ENCODE data around the gene DGKI.

DGKI gene

DNA sequence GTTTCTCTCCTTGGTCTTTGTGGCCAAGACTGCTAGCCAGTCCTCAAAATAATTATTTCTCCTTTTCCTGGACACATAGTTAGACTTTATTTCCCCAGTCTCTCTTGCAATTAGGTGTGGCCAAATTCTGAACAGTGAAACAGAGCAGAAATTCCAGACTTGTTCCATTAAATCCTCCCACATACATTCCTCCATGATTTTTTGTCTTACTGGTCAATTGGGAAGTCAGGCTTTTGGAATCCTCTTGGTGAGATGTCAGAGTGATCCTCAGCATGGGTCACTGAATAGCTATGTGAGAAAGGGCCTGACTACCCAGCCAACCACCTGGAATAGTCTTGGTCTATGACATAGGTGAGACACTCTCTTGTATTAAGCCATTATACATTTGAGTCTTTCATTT is 164.2 kb downstream of the DGKI start:
- DNase-seq, result no peak

DNA sequence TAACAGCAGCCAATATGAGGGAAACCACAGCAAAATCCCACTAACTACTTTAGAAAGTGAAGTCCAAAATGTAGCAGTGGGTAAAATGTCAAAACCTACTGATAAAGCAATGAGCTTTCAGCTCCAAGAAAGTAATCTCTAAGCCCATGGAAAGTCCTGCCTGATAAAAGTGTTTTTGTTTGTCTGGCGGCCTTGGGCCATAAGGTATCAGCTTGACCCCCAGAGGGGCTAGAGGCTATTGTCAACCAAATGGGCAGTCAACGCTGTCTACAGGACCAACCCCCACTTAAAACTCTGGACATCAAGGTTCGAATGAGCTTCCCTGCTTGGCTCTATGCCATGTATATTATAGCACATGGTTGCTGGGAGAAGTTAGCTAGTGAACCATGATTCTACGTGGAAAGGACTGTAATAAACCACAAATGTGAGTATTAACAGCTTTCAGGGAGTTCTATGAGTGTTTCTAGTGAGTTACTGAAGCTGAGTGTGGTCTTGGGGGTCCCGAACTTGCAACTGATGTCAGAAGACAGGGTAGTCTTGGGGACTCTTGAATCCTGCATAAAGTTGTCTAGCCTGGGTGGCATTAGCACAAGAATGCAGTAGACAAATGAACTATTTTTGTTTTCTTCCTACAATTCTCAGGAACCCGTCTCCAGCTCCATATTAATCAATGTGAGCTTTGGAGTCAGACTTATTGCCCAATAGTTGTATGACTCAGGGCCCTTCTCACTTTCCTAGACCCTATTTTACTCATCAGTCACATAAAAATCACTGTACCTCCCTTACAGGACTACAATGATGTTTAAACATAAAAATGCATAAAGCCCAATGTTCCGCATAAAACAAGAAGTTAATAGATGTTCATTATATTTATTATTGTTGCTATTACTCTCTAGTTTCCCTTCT is 164.9 kb downstream of the DGKI start:
- no peak for DNase-seq

DNA sequence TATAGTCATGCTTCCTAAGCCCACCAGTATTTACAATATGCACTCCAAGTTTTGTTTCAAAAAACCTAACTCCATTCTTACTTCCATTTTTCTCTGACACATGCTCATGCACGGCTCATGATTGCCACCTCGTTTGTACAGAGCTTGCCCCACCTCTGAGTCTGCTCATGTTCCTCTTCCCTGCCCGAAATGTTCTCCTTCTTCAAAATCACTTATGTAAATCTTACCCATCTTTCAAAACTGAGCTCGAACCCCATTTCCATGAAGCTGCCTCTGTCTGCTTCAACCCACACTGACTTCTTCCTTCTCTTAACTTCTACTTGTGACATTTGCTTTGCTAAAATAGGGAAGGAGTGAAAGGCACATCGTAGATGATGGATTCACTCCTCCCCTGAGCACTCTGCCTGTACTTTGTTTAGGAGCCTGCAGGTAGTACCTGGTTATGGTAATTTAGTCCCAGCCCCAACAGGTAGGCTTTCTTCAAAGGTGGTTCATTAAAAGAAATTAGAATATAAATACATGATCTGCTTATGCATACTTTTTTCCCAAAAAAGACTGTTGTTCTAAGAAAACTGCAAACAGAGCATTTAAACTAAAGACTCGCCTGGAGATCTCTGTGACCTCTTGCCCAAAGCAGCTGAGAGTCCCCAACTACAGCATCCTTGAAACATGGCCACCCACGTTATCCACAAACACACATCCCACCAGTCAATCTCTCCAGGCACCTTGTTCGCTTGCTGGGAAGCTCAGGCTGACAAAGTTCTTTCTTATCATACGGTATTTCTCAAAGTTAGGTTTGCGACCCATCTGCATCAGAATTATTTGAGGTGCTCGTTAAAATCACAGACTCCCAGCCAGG is 172.0 kb downstream of the DGKI start:
- DNase-seq, result no peak

DNA sequence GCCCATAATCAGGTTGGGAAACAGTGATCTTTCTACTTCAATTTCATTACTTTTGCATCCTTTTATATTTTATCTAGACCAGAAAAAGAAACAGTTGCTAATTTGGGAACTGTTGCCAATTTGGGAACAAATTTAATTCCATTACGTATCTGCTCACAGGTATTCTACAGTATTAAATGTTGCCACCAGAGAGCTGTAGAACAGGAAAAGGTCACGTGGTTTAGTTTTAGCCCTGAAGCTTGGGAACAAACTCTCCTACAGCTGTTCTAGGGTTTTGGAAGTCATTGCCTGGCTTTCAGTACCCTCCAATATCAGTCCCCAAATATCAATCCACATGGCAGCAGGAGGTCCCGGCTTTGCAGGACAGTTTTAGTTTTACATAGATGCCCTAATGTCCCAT is 172.7 kb downstream of the DGKI start:
- no peak for DNase-seq

DNA sequence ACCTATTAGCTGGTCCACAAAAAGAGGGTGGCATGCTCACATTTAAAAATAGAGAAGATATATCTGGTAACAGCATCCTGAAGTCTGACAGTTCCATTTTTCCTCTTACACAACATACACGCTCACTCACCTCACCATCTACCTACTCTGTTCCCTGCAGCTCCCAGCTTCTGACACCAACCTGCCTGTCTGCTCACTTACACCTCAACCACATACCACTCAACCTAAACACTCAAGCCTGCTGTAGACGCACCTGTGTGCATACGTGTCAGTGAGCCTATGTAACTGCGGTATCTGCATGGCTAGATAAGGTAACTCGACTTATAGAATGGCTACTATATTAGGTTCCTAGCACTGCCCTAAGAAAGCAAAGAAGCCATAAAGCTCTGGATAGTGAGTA is 174.9 kb downstream of the DGKI start:
- no peak for DNase-seq

DNA sequence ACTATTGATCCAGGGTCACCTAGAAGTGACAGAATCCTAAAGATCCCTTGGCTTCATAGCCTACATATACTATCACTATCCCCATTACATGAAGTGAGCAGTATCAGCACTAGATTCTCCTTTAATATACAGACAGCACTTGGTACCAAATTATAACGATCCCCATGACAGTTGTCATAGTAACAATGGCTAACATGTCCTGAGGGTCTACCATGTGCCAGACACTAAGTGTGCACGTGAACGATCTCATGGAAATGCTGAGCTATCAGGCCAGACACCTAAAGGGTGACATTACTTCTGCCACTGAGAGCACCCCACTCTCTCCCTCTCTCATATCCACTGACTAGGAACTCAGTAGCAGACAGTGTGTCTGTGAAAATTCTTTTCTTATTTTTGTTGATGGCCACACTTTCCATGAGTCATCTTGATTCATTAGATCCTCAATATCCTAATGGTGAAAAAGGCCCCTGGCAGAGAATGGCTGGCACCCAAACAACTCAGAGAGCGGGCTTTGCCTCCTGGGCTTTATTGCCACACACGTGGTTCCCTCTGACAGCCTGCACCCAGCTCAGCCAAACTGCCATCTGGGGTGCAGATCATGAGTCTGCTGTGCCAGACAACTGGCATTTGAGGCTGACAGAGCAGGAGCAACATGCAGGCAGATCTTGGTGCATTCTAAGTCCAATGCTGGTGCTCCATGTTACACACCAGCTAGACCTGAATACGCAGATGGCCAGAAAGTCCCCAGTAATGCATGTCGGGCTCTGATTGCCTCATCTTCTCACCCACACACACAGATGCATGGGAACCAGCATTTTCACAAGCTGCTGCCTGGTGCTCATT is 176.3 kb downstream of the DGKI start:
- no peak for DNase-seq

DNA sequence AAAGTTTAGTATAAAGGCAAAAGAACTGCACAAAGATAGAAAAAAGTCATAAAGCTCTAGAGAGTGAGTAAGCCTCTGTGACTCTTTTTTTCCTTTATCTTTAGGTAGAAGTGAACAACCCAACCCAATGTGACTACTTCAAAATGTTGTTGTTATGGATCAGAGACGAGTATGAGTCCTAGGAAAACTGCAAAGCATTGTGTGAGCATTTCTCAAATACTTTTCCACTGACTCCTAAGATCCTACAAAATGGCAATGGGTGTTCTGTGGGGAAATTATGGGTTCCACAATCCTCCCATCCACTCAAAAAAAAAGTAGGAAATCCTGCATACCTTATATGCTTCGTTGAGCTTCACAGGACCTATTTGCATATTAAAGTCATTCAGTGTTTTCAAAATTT is 177.1 kb downstream of the DGKI start:
- DNase-seq, result no peak

DNA sequence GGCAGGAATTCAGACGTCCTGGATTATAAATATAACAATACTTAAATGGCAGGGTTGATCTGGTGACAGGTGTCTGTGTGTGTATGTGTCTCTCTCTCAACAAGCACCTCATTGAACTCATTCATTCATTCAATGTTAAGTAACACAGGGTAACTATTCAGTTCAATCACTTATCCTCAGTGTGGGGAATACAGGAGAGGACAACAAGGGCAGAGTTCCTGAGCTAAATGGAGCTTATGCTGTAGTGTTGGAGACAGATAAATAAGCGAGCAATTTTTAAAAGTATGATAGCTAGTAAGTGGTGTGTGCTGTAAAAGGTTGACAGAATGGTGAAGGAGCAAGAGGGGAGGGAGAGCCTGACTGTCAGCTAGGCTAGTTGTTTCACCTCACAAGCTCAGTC is 178.4 kb downstream of the DGKI start:
- DNase-seq, result no peak

DNA sequence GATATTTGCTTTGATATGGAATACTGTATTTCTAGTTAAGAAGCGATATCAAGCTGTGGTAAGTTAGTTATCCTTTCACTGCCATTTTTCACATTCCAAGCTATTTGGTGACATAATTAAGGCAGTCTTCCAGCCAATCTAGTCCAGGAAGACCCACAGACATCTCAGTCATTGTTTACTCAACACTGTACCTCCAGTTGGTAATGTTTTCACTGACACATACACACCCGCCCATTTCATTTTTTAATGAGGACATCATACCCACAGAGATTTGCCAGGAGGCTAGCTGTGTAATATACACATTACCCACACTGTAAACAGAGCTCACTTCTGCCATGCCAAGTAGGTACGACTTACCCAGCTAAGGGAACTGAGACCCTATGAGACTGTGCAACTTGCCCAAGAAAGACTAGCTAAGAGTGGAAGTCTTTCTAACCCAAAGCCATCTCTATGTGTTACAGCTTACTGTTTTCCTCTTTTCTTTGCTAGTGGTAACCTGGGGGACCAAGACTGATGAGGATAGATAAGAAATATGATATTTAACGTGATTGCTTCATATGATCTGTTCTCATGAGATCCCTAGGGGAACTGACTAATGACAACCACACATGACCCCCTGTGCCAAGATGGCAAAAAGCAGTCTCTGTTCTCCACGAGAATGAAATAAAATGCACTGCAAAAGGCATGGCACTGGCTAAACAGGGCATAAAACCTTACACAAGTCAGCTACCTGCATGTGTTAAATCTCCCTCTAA is 179.0 kb downstream of the DGKI start:
- DNase-seq, result no peak

DNA sequence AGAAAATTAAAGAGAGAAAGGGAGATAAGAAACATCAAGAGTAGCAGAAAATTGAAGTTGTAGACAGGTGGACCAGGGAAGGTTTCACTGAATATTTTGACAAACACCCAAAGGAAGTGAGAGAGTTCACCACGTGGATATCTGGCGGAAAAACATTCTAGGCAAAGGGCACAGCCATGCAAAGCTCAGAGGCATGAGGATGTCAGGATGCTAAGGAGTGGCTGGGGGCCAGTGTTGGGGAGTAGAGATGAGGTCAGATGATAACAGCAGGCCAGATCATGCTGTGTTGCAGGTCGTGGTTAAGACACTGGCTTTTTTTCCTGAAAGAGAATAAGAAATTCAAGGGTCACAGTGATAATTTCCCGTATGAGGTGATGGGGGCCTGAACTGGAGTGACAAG is 181.9 kb downstream of the DGKI start:
- no peak for DNase-seq

DNA sequence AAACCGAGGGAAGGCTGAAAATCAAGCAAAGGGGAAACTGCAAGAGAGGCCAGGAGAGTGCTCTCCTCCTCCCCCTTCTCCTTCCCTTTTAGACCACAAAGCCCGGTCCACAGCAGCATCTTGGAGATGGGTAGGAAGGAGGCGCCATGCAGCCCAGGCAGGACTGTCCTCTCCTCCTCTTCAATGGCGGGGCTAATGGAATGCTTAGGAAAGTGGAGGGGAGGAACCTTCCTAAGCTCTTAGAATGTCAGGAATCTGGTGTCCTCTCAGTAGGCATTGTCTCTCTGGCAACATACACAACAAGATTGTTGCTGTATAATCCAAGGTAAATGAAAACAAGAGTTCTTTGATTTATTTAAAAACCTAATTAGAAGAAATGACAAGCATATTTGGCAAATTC is 185.1 kb downstream of the DGKI start:
- DNase-seq, result no peak

DNA sequence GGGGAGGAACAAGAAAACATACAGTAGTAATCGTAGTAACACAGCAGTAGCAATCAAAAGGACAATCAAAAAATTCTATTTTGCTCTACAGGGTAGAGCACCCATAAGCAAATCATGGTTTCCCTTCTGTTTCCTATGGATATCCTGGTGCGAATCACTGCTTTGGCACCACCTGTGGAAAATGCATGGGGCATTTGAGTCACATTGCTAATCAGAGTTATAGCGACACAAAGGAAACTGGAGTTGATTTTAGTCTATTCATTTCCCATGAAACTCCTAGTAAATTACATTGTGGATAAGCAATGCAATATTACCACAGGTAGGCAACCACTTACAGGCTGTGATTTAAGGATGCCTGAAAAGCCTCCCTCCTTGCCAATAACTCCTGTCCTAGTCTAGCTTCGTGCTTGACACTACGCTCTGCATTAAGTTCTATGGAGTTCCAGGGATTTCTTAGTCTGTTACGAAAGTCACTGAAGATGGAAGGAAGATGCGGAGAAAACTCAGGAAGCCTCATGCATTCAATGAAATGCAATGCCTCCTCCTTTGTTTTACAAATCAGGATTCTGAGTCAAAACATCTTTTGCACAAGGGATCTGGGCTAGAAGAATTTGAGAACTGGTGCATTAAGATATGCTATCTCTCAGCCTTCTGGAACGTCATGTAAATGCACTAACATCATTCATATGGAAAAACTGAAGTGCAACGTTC is 188.4 kb downstream of the DGKI start:
- DNase-seq, result no peak

DNA sequence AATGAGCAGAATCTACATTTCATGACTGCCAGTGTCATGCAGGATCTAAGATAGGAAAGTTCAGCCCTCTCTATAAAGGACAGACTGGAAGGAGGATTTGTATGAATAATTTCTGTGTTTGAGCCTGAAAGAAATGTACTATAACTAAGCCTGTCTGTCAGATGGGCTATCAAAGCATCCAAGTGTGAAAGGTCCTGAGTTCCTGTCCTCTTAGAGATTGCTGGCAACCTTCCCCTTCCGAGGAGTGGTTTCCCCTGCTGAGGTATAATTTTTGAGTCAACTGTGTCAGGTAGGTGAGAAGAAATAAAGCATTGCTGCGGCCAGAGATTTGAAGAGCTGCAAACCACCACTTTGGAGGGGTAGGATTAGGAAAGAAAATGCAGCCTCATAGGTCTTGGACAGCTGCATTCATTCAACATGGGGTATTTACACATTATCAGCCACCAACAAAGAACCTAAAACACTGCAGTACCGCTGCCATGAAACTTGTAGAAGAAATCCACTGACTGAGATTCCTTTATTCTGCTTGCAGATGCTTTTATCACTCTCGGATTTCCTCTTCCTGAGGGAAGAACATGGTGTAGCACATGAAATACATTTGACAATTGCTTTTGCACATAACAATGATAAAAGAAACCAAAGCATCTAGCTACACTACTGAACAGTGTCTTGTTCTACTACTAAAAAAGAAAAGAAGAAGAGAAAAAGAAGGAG is 189.1 kb downstream of the DGKI start:
- no peak for DNase-seq

DNA sequence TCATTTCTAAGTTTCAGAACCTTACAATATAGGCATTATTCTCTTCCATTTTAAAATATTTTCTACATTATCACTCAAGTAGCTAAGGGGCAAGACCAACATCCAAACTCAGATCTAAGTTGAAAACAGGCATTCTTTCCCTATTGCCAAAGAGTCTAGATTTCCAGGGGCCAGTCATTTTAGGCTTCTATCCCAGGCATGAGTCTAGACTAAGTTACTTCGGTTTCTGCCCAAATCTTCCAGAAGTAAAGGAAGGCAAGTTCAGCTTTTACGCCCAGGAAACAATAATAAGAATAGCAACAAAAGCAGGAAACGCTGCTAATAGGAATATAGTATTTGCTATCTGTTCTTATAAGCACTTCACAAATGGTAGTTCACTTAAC is 189.9 kb downstream of the DGKI start:
- DNase-seq, result no peak

DNA sequence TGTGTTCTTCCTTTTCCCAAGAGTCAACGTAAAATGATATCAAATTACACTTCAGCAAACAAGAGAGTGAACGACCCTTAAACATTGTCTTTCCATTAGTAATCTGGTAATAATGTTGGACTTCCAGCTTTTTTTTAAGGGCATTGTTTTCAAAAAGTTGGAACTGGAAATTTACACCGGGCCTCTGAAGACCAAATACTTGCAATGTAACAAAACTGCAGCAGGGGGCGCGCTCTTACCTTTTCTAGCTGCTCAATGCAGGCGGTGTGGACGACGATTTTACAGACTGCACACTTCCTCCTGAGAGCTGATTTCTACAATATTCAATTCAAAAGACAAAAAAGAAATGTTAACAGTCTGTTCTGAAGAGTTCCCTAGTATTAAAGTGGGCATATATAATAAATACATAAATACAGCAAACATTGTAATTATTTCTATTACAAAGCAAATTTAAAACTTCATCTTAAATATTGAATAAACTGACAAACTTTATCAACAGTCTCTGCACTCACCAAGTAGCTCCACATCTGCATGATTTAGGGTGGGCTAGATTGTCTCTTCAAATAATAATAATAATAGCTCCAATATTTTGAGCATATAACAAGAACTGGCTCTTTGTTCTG is 190.4 kb downstream of the DGKI start:
- peak; percentile 63 for DNase-seq

DNA sequence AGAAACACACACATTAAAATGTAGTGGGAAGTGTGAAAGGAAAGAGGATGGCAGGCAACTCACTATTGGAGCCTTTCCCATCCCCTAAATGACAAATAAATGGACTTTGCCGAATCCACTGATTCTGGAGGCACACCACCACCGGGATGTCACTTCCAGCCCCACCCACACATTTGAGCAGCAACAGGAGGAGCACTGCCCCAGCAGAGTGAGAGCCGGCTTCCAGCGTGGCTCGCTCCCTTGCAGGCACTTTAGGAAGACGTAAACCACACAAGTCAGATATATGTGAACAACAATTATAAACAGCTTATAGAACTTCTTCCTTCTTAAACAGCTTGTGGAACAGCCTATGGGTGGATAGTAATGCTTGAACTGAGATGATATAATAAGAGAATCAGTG is 191.0 kb downstream of the DGKI start:
- no peak for DNase-seq

DNA sequence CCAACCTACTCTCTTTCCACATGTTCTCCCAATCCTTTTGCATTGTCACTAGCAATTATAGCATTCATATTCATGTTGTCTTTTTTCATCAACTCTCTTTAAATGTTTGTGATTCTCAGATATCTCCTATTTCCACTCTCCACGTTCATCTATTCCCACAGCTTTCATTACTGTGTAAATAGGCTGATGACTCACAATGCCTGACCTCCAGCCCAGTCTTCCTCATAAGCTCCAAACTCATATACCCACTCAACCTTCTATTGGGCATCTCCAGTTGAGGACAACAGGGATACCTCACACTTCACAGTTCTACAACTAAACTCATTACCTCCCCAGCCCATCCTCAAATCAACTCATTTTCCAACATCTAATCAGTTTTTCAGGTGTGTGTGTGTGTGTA is 194.1 kb downstream of the DGKI start:
- DNase-seq, result no peak

DNA sequence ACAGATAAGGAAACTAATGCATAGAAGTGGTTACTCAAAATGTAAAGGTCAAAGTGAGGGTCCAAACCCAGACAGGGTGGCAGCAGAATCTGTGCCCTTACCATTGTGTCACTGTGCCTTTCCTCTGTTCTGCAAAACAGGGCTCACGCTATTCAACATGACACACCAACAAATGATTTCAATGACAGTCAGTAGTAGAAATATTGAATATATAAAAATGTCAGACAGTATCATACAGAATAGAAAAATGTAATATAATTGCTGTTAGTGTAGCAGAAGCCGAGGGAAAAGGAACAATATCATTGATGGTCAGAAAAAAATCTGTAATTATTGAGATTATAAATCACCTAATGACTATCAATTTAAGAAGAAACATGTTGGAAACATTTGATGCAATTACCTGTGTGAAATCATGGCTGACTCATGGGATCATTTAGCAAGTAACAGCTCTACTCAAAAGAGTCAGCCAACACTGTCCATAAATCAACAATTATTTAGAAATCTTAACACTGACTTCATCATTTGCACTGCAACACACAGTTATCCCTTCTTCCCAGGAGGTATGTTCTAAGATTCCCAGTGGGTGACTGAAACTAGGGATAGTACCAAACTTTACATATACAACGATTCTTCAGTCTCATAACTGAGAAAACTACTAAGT is 198.7 kb downstream of the DGKI start:
- no peak for DNase-seq

DNA sequence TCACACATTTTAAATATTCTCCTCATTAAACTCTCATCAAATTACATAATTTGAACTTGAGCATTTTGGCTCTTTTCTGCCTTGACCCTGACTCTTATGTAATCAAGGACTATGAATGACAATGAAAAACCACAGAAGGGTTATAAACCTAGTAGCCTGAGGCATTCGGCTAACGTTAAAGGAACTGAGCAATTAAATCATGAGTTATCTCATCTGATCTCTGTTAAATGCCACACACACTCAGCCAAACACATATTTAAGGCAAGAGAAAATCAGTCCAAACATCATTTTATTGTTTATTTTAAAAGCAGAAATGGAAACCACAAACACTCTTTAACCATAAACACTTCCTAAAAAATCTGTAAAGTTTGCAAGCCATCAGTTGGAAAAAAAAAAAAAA is 204.3 kb downstream of the DGKI start:
- DNase-seq, result peak; percentile 76

DNA sequence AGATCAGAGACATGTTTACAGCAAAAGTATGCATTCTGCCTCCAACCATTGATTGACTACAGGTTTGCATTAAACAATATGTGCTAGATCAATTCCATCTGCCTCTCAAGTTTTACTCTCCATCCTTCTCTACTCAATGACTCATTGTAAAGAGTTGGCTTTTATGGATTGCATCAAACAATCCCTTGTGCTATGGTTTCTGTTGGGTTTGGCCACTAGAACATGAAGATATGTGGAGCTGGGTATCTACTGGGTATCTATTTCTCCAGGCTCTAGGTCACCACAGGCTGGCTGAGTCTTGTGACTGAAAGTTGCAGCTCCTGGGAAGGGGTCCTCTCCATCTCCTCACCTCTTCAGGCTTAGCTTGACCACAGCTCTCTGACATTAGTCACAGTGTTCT is 204.7 kb downstream of the DGKI start:
- no peak for DNase-seq

All from MV-4-11 (cell line).